ENCODE data around the gene SSH3.

- no peak for TF ChIP-seq EZH2phosphoT487 (IDR thresholded peaks at IDR 0.05; ENCODE audit: borderline replicate concordance, low read length)
- TF ChIP-seq CTCF (IDR thresholded peaks at IDR 0.05; ENCODE audit: low read depth, low read length, poor library complexity, severe bottlenecking), result no peak
Measured at GRCh38 chr11:67337257-67337656, 33.9 kb downstream of the SSH3 start.

All from DOHH2 (cell line).